Gastroesophageal sphincter (tissue), 4 donors: Measurements from ENCODE around the gene CUBN. TPM values are rescaled to one million over a fixed set of nuclear protein-coding genes. Genes with fewer than 3 reads are reported as not detected.

Experiments
- ATAC-seq: fragments of 150-250 bp; one replicate; pipeline ENCODE4 v1.9.1; 2016; ENCODE audit warnings: mild to moderate bottlenecking, moderate library complexity
- H3K27ac ChIP-seq, 4 donors: fragments of 200-600 bp; sonication (generic) in 3 of 4; 1 replicate in 3 of 4; 2 replicates in 1 of 4; pipeline ENCODE4 v1.5.1; 2016 to 2019
- H3K27me3 ChIP-seq: fragments of 200-600 bp; sonication (generic); one replicate; pipeline ENCODE4 v1.5.1; 2019
- H3K36me3 ChIP-seq, 2 donors: fragments of 200-600 bp; sonication (generic); one replicate each; pipeline ENCODE4 v1.5.1; 2019; ENCODE audit warnings: control low read depth in 1 of 2
- H3K4me1 ChIP-seq, 3 donors: fragments of 200-600 bp; sonication (generic); 1 replicate in 2 of 3; 2 replicates in 1 of 3; pipeline ENCODE4 v1.5.1; 2016 to 2019; ENCODE audit warnings: control low read depth in 2 of 3
- H3K4me3 ChIP-seq, 2 donors: fragments of 200-600 bp; sonication (generic); one replicate each; pipeline ENCODE4 v1.5.1; 2019; ENCODE audit warnings: mild to moderate bottlenecking in 1 of 2, moderate library complexity in 1 of 2
- H3K9me3 ChIP-seq, 3 donors: fragments of 200-600 bp; sonication (generic); one replicate each; pipeline ENCODE4 v1.5.1; 2017 to 2019; ENCODE audit warnings: control low read depth in 2 of 3
- EP300 ChIP-seq: sonication (generic); formaldehyde crosslinking; IDR thresholded peaks from one replicate; pipeline ENCODE4 v1.6.1; 2017; ENCODE audit warnings: antibody characterized with exemption, mild to moderate bottlenecking
- POLR2A ChIP-seq, 2 donors: fragments of 450-650 bp; IDR thresholded peaks; one replicate each; pipeline ENCODE4 v1.6.1; 2017; ENCODE audit warnings: antibody characterized with exemption in 2 of 2, mild to moderate bottlenecking in 2 of 2, moderate library complexity in 1 of 2
- POLR2AphosphoS5 ChIP-seq: sonication (generic); formaldehyde crosslinking; IDR thresholded peaks from one replicate; pipeline ENCODE4 v1.6.1; 2017; ENCODE audit warnings: antibody characterized with exemption
- WGBS, 2 donors: methylation state at CpG; one replicate each; pipeline ENCODE4 v1.1.5; 2018; ENCODE audit warnings: low coverage in 1 of 2; 5-methylcytosine and 5-hydroxymethylcytosine counted together
- total RNA-seq, 4 donors: library from RNA; depleted of rRNA; stranded (reverse); fragments of >200 nt; gene quantifications; one replicate each; pipeline ENCODE4 v1.1.0, GENCODE V29; 2016
- TF ChIP-seq, protein P1 (sequence below), 4 experiments: fragments of 200-600 bp in 2 of 4; fragments of 450-650 bp in 2 of 4; sonication (generic) in 1 of 4; IDR thresholded peaks; one replicate each; pipeline ENCODE4 v1.5.1; 2017 to 2019; ENCODE audit warnings: antibody characterized with exemption in 4 of 4, mild to moderate bottlenecking in 2 of 4, moderate library complexity in 2 of 4

Gene CUBN
- total RNA-seq, 4 donors from 2014 or later = 0.37 to 2.8 (median 1.6) TPM

DNA sequence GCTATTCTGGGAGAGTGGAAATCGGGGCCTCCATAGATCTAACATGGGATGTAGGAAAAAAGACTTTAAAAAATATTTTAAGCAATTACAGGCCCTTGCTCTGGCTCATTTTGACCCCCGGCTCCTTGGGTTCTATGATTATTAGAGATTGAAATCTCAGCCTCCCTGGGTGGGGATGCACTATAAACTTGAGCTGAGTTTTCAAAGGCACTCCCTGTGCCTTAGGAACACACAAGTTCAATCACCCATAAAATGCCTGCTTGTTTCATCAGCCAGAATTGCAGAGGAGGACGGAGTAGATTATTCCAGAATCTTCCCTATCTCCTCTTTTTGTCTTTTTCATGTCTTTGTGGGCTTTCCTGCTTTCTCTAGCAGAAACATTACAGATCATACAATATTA is 145.4 kb downstream of the CUBN start:
- no peak overlapping the region for H3K27ac ChIP-seq
- no peaks in the 10 kb centered on the region for H3K9me3 ChIP-seq
- TF ChIP-seq POLR2A (IDR thresholded peaks at IDR 0.05) (no peak), POLR2AphosphoS5 (no peak), EP300 (no peak)
- 90 to 93% methylated on average over 1 to 3 of the region's 3 CpGs for WGBS, 2 donors
- peaks cover 0 to 10% (median 4%) of the 10 kb centered on the region in 3 donors for H3K4me1 ChIP-seq
- no peaks in the 10 kb centered on the region for H3K27me3 ChIP-seq
- no peak for ATAC-seq
- no peaks in the 10 kb centered on the region for H3K36me3 ChIP-seq
- H3K4me3 ChIP-seq = no peak overlapping the region

DNA sequence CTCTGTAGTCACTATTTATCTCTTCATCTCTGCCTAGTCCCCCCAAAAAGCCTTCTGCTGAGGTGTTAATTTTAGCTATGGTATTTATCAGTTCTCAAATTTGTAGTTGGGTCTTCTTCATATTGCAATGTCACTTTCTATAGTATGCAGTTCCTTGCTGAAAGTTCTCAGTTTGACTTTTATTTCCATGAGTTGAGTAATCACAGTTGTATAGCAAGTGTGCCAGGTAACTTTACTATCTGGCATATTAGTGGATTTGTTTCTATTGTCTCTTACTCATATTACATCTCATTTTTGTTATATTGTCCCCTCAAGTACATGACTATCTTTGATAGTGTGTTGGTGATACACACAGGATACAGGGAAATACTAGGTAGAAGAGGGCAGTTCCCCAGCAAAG is 152.8 kb downstream of the CUBN start:
- Histone ChIP-seq H3K9me3 (no peaks in the 10 kb centered on the region), H3K27me3 (no peaks in the 10 kb centered on the region), H3K4me3 (no peak overlapping the region), H3K4me1 (no peaks in the 10 kb centered on the region), H3K27ac (no peak overlapping the region), H3K36me3 (no peaks in the 10 kb centered on the region)
- ATAC-seq = no peak
- no peak for TF ChIP-seq POLR2AphosphoS5
- TF ChIP-seq EP300 = no peak
- TF ChIP-seq, protein P1, sequence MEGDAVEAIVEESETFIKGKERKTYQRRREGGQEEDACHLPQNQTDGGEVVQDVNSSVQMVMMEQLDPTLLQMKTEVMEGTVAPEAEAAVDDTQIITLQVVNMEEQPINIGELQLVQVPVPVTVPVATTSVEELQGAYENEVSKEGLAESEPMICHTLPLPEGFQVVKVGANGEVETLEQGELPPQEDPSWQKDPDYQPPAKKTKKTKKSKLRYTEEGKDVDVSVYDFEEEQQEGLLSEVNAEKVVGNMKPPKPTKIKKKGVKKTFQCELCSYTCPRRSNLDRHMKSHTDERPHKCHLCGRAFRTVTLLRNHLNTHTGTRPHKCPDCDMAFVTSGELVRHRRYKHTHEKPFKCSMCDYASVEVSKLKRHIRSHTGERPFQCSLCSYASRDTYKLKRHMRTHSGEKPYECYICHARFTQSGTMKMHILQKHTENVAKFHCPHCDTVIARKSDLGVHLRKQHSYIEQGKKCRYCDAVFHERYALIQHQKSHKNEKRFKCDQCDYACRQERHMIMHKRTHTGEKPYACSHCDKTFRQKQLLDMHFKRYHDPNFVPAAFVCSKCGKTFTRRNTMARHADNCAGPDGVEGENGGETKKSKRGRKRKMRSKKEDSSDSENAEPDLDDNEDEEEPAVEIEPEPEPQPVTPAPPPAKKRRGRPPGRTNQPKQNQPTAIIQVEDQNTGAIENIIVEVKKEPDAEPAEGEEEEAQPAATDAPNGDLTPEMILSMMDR (IDR thresholded peaks at IDR 0.05) = no peak
- no peak for TF ChIP-seq POLR2A (IDR thresholded peaks at IDR 0.05)

DNA sequence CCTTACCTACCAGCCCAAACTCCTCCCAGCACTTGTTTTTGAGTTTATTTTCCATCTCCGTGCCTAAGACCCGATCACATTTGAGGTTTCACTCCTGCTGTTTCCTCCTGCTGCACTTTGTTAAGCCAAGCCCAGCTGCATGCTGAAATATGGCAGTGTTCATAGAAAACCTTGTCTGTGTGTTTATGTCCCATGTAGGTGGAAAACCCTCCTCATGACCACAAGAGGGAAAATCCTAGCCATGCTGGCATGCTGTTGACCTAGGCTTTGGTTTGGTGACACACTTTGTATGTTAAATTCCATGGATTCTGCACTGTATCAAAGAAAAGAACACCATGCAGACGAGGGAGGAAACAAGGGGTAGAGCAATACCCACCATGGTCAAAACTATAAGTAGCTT is 154.4 kb downstream of the CUBN start:
- 72 to 73% methylated on average over 3 of the region's 3 CpGs for whole genome bisulfite sequencing, 2 donors
- Histone ChIP-seq H3K27ac (no peak overlapping the region), H3K4me3 (no peak overlapping the region), H3K9me3 (no peaks in the 10 kb centered on the region), H3K36me3 (no peaks in the 10 kb centered on the region), H3K4me1 (no peaks in the 10 kb centered on the region), H3K27me3 (no peaks in the 10 kb centered on the region)
- no peak for ATAC-seq
- TF ChIP-seq POLR2A (IDR thresholded peaks at IDR 0.05) = no peak
- no peak for TF ChIP-seq EP300
- TF ChIP-seq, protein P1 (IDR thresholded peaks at IDR 0.05) = no peak

DNA sequence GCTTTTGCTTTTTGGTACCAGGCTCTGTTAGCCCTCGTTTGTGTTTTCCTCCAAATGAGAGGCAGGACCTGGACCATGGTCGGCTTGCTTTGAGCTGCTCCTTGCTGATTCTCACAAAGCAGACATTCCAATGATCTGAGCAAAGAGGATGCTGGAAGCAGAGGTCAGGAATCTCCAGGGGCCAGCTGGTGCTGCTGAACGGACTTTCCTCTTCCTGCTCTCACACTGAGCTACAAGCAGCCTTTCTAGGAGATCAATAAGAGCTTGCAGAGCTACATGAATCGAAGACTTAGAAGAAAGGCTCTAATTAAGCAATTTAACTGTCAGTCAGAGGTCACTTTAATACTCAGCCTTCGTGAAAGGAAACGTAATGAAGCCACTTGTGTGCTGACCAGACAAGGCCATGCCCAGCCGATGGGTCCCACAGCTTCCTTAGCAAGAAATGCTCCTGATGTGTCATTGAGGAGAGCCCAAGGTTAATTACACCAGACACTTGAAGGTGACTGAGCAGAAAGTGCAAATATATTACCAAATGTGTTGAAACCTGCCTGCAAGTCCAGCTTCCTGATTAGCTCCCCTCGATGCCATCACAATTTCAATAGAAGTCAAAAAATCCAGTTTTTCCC is 161.1 kb downstream of the CUBN start:
- peak; percentile 78 for ATAC-seq
- TF ChIP-seq EP300 (no peak), POLR2AphosphoS5 (no peak), POLR2A (IDR thresholded peaks at IDR 0.05) (no peak)
- TF ChIP-seq, protein P1 (IDR thresholded peaks at IDR 0.05) = no peak
- Histone ChIP-seq H3K27me3 (no peaks in the 10 kb centered on the region), H3K27ac (peak overlapping the region in 3 of 4 donors; percentile 24 to 50 (median 47)), H3K36me3 (no peaks in the 10 kb centered on the region), H3K4me1 (peaks cover 0 to 35% (median 6%) of the 10 kb centered on the region in 3 donors), H3K4me3 (no peak overlapping the region), H3K9me3 (no peaks in the 10 kb centered on the region)
- 37 to 51% methylated on average over 6 to 7 of the region's 8 CpGs for WGBS, 2 donors

DNA sequence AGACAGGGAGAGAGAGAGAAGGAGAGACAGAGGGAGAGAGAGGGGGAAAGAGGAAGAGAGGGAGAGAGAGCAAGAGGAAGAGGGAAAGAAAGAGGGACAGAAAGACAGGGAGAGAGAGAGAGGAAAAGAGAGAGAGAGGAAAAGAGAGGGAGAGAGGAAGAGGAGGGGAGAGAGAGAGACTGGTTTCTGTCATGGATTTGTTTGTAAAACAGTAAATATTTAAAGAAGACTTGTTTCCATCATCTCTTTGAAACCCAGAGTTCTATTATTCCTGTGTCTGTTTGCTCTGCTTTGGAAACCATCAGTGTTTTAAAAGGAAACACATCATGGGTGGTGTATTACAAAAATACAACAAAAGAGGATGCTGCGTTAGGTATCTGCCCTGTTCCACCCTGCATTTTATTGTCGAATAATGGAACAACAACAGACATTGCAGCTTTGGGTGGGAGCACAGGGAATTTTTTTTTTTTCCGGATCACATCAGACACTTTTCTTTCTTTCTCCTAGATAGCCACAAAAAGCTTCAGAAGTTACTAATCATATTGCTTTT is 161.7 kb downstream of the CUBN start:
- 49 to 50% methylated on average over 3 of the region's 3 CpGs for WGBS, 2 donors
- peak; percentile 20 for ATAC-seq
- no peaks in the 10 kb centered on the region for H3K27me3 ChIP-seq
- H3K4me1 ChIP-seq = peaks cover 0 to 35% (median 6%) of the 10 kb centered on the region in 3 donors
- no peaks in the 10 kb centered on the region for H3K36me3 ChIP-seq
- no peaks in the 10 kb centered on the region for H3K9me3 ChIP-seq
- H3K27ac ChIP-seq = peak overlapping the region in 3 of 4 donors; percentile 24 to 50 (median 36)
- no peak overlapping the region for H3K4me3 ChIP-seq
- TF ChIP-seq POLR2AphosphoS5 = no peak
- no peak for TF ChIP-seq POLR2A (IDR thresholded peaks at IDR 0.05)
- TF ChIP-seq, protein P1 (IDR thresholded peaks at IDR 0.05) = no peak
- TF ChIP-seq EP300 = no peak
